Amygdala (tissue), 56 donors: ENCODE measurements around the gene DNAI4.
"Not testable (repeated sequence)": the region's sequence is repeated elsewhere in the genome, so short reads cannot be mapped to it uniquely, and the experiment has no call there.

Experiments used
- DNase-seq, 56 donors: peaks; one replicate each; lab custom pipeline; 2025; lab: John Stamatoyannopoulos, UW

DNAI4 gene

DNA sequence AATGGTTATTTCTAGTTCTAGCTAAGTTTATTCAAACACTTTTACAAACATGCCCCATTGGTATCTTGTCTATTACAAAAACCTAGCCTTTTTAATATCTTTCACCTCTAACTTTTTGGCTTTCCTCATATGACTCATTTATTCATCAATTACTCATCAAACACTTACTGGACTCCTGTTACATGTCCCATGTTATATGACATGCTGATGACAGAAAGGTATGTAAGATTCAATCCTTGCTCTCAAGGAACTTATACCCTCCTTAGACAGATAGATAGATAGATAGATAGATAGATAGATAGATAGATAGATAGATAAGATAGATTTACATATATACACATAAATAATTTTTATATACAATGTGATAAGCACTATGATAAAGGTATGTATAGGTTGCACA is 89.7 kb downstream of the DNAI4 start:
- no peak for DNase-seq

DNA sequence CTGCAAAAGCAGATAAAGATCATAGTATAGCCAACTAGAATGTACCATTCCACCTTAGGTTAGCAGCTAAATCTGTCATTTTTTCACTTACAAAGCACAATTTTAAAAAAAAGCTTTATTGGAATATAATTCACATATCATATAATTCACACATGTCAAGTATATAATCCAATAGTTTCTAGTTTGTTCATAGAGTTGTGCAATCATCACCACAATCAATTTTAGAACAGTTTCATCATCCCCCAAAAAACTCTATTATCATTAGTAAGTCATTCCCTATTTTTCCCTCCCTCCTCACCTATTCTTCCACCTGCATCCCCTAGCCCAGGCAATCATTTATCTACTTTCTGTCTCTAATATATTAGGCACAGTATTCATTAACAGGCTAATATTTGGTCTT is 91.5 kb downstream of the DNAI4 start:
- DNase-seq: no peak

- DNase-seq: no peak
Measured at GRCh38 chr1:66831529-66832239, 93.0 kb downstream of the DNAI4 start.

DNA sequence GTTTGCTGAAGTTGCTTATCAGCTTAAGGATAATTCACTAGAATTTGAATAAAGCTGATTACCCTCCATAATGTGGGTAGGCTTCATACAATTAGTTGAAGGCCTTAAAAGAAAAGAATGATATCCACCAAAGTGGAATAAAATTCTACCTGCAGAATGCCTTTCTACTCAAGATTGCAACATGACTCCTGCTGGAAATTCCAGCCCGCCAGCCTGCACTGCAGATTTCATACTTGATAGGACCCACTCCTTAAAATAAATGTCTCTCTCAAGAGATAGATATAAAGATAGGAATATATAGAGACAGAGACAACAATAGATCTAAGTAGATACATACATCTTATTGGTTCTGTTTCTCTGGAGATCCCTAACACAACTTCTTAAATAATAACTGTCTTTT is 99.9 kb downstream of the DNAI4 start:
- no peak for DNase-seq

- DNase-seq: no peak
Measured at GRCh38 chr1:66809736-66810326, 114.8 kb downstream of the DNAI4 start.

DNA sequence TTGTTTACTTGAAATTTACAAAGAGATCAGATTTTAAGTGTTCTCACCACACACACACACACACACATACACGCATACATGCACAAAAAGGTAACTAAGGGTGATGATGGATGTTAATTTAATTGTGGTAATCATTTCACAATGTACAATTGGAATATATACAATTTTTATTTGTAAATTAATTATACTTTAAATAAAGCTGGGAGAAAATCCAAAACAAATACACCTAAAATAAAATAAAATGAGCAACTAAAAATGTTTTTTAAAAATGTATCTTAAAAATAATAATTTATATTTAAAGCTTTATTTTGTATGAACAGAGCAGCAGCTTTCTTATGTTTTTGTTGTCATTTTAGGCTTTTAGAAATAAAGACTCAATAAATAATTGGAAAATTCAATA is 115.4 kb downstream of the DNAI4 start:
- DNase-seq: no peak

- DNase-seq: not testable (repeated sequence)
Measured at GRCh38 chr1:66795839-66796238, 128.8 kb downstream of the DNAI4 start.

DNA sequence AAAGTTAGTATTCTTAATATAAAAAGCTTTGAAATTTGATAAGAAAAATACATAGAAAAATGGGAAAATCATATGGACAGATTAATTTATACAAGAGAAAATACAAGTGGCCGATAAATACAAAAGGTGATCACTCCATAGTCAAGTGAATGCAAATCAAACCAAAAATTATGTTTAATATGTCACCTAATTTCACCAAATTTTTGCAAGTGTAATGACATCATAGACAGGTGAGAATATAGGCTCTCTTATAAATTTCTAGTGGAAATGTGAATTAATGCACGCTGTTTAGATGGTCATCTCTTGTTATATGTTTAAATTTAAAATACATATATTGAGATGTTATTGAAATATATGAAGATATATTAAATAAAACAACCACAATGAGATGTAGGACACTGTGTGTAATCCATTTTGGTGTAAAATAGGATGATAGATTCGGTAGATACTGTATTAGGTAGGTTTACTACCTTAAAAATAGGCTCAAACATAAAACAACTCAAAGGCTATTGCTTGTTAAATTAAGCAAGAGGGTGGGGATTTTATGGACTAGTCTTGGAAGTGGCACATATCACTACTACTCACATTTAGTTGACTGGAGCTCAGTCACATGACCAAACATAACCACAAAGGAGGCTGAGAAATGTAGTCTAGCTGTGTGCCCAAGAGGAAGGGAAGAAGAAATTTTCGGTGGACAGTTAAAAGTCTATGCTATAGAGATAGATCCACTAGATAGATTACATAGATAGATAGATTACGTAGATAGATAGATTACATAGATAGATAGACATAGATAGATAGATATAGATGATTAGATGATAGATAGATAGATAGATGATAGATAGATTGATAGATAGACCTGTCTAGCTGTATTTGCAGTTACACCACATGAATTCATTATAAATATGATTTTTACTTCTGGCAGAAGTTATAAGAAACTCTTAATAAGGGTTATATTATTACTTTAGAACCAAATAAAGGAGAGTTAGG is 132.7 kb downstream of the DNAI4 start:
- no peak for DNase-seq

DNA sequence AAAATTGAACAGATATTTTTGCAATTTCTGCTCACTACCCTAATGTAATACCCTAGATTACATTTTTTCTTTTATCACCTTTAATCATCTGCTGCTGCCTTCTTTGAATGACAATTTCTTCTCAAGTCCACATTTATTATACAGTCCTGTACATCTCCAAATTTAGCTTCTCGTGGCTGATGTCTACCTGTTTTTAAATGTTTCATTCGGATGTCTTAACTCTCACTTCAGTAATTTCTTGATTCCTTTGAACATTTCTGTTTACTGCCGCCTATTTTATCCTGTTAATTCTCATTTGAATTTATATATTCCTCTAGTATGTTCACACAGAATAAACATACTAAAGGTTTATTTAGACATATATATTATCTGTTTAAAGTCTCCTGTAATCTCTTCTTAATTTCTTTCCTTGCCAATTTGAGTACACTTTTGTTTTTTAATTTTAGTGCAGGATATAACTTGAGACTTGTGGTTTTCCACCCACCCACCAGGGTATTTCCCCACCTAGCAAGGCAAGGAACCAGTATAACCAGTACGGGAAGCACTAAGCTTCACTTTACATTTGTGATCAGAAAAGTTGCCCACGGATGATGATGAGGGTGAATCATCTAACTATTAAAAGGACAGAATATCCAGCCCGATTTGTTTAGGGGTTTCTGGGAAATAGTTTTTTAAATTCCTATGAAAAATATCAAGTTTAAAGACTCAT is 136.3 kb downstream of the DNAI4 start:
- DNase-seq: no peak

DNA sequence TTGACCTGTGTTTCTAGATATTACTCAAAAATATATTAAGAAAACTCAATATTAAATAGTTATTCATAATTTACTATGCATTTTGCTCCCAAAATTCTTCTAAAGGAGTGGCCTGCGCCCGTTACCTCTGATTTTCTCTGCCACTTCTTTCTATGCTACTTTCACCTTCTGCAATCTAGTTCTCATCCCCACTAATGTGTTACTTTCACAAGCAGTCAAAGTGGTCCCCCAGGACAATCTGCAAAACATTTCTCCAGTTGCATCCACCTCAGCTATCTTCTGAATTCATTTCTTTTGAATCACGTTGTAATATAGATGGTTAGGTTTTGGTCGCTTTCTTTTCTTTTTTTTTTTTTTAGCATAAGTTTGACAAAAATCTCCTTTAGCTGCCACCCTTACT is 137.0 kb downstream of the DNAI4 start:
- DNase-seq: no peak

DNA sequence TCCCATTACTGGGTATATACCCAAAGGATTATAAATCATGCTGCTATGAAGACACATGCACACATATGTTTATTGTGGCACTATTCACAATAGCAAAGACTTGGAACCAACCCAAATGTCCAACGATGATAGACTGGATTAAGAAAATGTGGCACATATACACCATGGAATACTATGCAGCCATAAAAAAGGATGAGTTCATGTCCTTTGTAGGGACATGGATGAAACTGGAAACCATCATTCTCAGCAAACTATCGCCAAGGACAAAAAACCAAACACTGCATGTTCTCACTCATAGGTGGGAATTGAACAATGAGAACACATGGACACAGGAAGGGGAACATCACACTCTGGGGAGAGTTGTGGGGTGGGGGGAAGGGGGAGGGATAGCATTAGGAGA is 138.9 kb downstream of the DNAI4 start:
- not testable (repeated sequence) for DNase-seq

DNA sequence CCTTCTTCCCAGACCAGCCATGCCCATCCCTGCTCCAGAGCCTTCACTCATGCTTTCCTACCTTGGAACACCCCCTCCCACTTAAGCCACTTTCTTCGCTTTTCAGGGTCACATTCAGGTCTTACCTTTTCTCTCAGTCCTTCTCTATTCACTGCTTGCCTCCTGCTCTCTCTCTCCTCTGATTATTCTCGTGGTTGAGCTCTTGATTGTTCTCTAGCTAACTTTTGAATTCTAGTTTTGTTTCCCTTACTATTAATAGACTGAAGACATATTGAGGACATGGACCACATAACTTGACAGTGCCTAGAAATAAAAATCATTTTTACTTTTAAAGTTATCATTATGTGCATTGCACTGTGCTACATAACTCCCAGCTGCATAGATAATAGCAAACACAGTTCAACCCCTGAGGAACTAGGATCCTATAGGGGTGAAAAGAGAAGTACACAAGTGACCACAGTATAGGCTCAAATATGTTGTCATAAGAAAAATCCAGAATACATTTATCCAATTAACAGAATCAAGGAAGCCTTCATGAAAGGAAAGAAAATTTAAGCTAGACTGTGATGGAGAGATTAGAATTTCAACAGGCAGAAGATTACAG is 145.1 kb downstream of the DNAI4 start:
- no peak for DNase-seq

DNA sequence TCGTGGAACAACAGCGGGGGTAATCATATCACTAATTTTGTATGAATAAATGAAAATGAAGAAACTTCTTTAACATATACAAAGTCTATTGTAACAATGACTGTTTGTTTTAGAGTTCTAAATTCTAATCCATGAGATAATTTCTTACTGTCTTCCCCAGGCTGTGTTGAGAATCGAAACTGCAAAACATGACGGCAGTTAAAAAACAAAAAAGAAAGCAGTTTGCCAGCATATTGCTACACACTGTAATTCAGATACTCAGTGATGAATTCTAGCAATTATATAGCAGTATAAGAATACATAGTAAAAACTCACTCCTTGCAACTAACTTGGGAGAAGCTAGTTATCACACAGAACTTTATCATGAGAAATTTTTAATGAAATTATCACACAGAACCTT is 145.7 kb downstream of the DNAI4 start:
- no peak for DNase-seq

GRCh38 chr1:66778266-66778665 is 146.4 kb downstream of the DNAI4 start:
- no peak for DNase-seq

- no peak for DNase-seq
Measured at GRCh38 chr1:66777831-66778230, 146.8 kb downstream of the DNAI4 start.

DNA sequence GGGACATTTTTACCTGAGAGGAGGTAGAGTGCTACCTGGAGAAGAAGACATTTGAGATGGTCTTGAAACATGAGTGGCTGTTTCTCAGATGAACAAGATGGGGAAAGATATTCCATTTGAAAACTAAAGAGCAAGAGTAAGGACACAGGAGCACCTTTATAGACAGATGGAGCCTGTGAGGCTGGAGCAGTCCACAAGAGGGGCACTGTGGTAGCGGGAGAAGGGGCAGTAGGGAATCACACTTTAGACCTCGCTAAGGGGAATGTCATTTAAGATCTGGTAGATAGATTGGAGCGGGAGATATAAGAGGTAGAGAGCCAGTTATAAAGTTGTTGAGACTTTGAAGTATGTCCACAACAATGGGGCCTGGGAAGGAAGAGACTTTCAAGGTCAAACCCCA is 149.0 kb downstream of the DNAI4 start:
- DNase-seq: no peak

DNA sequence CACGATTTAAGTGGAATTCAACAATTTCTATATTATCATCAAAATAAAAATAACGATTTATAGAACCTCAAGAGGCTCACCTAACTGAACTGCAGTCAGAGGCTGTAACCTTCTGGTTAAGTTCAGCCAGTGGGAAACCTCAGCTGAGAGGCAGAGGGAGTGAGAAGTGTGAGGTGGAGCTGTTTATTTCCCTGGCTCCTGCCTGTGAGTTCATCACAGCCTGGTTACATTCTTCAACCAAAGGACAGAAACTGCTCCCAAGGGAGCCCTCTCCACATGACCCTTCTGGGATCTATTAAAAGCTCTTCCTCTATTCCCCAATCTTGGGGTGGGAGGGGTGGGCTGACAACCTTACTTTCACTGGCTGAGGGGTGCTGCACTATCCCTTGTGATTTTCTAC is 150.2 kb downstream of the DNAI4 start:
- DNase-seq: no peak

DNA sequence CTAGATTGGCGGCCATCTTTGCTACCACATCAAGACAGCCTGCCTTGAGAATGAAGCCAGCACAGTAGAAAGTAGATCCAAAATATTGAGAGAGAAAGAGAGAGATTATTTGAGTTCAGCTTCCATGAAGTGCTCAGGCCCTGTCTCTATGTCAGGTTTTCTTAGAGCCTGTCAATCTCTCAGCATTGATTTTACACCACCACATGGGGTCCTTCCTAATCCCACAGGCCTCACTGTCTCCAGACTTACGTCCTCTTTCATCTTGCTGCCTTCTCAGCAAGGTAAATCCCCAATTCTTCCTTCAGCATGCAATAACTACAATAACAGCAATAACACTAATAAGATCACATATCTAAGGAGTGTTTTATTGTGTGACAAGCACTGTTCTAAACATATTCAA is 151.4 kb downstream of the DNAI4 start:
- DNase-seq: no peak

DNA sequence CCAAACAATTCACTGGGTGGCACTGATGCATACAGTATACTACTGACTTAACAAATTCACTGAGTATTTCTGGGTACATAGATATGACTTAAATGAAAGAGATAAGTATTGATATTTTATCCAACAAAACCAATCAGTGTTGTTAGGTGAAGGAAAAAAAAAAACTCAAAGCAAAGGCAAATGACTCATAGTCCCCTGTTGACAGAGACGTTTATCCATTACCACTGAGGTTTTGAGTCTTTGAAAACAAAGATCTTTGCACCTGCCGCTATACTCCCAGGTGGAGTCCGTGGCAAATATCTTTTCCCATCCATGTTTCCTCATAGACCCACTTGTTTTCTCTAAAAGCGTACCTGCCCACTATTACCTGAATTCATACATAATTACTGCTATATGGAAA is 154.0 kb downstream of the DNAI4 start:
- no peak for DNase-seq

DNA sequence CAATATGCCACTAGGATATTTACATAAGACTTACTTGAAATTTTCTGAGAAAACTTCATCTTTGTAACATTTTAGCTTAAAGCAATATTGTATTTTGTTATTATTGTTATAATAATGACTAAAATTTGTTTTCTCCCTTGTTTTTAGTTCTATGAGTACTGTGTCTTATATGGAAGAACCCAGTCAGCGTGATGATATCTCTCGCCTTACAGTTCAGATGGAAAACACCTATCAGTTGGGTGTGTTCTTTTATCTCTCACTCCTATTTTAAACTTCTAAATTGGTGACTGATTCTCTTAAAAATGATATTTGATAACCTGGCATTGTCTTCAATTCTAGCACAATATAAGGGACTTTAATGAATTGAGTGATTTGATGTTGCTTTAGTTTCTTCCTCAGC is 154.4 kb downstream of the DNAI4 start:
- no peak for DNase-seq
